Measurements from ENCODE around the gene DUOX1.

Gene DUOX1

GRCh38 chr15:45106002-45106790 is 23.6 kb upstream of the DUOX1 start:
- no peak for DNase-seq

GRCh38 chr15:45107941-45108630 is 21.7 kb upstream of the DUOX1 start:
- no peak for DNase-seq

GRCh38 chr15:45110256-45110820 is 19.5 kb upstream of the DUOX1 start:
- DNase-seq, result no peak

GRCh38 chr15:45111390-45112142 is 18.2 kb upstream of the DUOX1 start:
- no peak for DNase-seq

- no peak for DNase-seq
These were observed 17.6 kb upstream of the DUOX1 start for GRCh38 chr15:45112143-45112590.

GRCh38 chr15:45112591-45113379 is 17.0 kb upstream of the DUOX1 start:
- no peak for DNase-seq

GRCh38 chr15:45113380-45113990 is 16.3 kb upstream of the DUOX1 start:
- no peak for DNase-seq

- DNase-seq, result no peak
These were observed 15.6 kb upstream of the DUOX1 start, which contains the start of the genes DUOX2 and DUOXA2 for GRCh38 chr15:45114076-45114750. Gene DUOX2 (minus strand): TSS chr15:45114172. CDS start chr15:45113411, 761 bp downstream. Gene DUOXA2 (plus strand): TSS chr15:45114326. CDS start chr15:45114606, 280 bp downstream.

- no peak for DNase-seq
These were observed 15.1 kb upstream of the DUOX1 start for GRCh38 chr15:45114751-45115085.

GRCh38 chr15:45115312-45115820 is 14.4 kb upstream of the DUOX1 start:
- DNase-seq, result no peak

DNA sequence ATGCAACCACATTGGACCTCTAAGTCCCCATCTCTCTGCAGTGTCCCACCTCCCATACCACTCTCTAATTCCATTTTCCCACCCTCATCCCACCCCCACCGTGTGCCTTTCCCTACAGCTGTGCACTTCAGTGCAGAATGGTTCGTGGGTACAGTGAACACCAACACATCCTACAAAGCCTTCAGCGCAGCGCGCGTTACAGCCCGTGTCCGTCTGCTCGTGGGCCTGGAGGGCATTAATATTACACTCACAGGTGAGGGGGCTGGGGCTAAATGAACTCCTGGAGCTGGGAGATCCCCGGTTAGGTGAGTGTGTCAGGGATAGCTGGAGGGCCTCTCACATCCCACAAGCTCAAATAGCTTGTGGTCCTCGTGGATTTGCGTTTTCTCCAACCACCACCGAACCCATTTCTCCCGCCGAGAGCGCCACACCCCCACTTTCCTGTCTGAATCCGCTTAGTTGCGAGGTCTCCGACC is 13.8 kb upstream of the DUOX1 start:
- no peak for DNase-seq

DNA sequence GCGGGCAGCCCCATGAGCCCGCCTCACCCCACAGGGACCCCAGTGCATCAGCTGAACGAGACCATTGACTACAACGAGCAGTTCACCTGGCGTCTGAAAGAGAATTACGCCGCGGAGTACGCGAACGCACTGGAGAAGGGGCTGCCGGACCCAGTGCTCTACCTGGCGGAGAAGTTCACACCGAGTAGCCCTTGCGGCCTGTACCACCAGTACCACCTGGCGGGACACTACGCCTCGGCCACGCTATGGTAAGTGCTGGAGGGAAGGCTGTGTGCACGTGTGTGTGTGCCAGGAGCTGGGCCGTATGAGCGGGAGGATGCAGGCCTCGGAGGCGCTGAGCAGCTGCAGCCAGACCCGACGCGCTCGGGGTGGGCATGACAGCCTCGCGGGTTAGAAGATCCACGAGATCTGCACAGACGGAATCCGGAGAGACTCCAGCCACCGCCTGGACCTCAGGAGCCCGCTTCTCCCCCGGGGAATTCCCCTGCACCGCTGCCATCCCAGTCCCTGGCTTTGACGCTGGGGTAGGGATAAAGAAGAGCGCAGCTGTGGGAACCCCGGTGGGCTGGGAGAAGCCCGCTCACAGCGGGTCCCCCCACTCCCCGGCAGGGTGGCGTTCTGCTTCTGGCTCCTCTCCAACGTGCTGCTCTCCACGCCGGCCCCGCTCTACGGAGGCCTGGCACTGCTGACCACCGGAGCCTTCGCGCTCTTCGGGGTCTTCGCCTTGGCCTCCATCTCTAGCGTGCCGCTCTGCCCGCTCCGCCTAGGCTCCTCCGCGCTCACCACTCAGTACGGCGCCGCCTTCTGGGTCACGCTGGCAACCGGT is 13.1 kb upstream of the DUOX1 start:
- DNase-seq, result no peak

DNA sequence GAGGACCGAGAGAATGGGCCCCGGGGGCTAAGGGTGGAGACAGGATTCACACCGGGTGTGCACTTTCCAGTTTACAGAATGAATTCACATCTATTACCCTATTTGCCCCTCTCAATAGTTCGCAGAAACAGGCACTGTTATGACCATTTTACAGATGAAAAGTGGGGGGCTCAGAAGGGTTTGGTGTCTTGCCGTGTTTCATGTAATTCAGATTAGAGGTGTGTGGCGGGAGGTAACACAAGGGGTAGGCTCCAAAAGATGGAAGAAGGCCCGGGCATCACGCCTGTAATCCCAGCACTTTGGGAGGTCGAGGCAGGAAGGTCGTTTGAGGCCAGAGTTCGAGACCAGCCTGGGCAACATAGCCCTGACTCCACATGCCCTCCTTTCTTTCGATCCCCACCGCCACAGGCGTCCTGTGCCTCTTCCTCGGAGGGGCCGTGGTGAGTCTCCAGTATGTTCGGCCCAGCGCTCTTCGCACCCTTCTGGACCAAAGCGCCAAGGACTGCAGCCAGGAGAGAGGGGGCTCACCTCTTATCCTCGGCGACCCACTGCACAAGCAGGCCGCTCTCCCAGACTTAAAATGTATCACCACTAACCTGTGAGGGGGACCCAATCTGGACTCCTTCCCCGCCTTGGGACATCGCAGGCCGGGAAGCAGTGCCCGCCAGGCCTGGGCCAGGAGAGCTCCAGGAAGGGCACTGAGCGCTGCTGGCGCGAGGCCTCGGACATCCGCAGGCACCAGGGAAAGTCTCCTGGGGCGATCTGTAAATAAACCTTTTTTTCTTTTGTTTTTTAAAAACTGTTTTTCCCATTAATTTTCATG is 12.3 kb upstream of the DUOX1 start:
- DNase-seq, result no peak

- DNase-seq, result peak; percentile 81
These were observed 11.6 kb upstream of the DUOX1 start for GRCh38 chr15:45118131-45118588.

DNA sequence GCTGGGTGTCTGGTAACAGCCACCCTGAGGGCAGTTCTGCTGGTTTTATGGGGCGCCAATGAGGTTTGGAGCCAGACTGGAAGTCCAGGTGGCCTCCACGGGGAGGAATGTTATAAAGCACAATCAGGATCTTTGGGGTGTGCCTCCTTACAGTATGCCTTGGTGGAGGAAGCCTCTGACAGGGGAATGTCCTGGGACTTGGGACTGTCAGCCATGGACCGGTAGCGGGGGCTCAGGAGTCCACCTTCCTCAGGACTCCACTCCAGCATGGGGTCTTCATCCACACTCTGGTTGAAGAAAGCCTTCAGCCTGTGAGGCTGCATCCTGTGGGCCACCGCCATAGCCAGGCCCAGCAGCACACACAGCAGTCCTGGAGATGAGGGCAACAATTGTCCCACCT is 10.8 kb upstream of the DUOX1 start:
- DNase-seq, result no peak

DNA sequence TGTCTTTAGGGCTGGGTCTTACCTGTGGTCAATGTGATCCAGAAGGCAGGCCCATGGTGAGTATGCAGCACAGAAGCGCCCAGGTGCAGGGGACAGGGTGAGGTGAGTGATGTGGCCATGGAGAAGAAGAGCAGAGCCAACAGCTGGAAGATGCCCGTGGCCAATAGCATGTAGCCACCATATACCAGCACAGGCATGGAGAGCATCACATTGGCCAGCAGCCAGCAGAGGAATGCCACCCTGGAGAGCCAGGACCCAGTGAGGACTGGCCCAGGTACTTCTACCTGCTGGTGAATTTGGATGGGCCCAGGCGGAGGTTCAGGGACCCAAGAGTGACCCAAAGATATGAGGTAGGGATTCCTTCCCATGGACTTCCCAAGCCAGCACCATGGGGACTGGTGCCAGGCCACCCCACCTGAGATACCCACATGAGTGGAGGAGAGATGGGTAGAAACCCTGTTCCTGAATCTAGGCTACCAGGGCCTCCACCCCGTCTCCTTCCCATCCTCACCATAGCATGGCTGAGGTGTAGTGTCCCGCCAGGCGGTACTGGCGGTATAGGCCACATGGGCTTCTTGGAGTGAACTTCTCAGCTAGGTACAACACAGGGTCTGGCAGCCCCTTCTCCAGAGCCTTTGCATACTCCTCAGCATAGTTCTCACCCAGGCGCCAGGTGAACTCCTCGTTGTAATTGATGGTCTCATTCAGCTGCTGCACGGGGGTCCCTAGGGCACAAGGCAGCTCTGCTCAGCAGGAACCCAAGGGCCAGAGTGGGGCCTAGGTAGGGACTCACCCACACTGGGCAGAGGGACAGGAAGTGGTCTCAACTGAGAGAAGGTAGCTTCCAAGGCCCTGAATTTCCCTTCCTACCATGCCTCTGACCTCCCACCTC is 9.5 kb upstream of the DUOX1 start:
- DNase-seq, result no peak

GRCh38 chr15:45121020-45121419 is 8.8 kb upstream of the DUOX1 start:
- no peak for DNase-seq

Data from activated CD4-positive, alpha-beta T cell treated with anti-CD3 and anti-CD28 coated beads, Interleukin-2, amount 50 U/mL, for 4 hours (primary cell).